Common myeloid progenitor, CD34-positive (primary cell): ENCODE measurements around the gene TNIK.

Experiments used
- CTCF ChIA-PET: fragments of 350-600 bp; sonication (Branson Sonifier 250); formaldehyde crosslinking; loops from one replicate; lab custom pipeline; 2021; ENCODE audit warnings: antibody characterized with exemption; lab: Charles Lee
- POLR2A ChIA-PET: fragments of 350-600 bp; sonication (Branson Sonifier 250); formaldehyde crosslinking; loops from one replicate; lab custom pipeline; 2021; ENCODE audit warnings: antibody characterized with exemption; lab: Charles Lee
- DNase-seq, 3 donors: peaks; one replicate each; pipeline versions ENCODE4 v3.0.0 to v3.0.0-alpha.2; 2013
- H3K27ac ChIP-seq, 2 experiments: 1 replicate in 1 of 2; 2 replicates in 1 of 2; pipeline ENCODE4 v1.7.0; 2013; ENCODE audit warnings: inconsistent platforms in 2 of 2, low read length in 2 of 2, mild to moderate bottlenecking in 2 of 2, low read depth in 1 of 2, moderate library complexity in 1 of 2; ENCODE audit not compliant: severe bottlenecking in 2 of 2, insufficient read depth in 1 of 2, poor library complexity in 1 of 2
- H3K27me3 ChIP-seq, 5 experiments: replicated peaks in 2 of 5; 1 replicate in 3 of 5; 2 replicates in 2 of 5; pipeline versions ENCODE4 v1.6.1 to v1.7.0; 2013; ENCODE audit warnings: low read length in 4 of 5, mild to moderate bottlenecking in 2 of 5, moderate library complexity in 2 of 5, inconsistent platforms in 1 of 5; ENCODE audit not compliant: insufficient read depth in 5 of 5, control insufficient read depth in 4 of 5
- H3K36me3 ChIP-seq, 4 experiments: 1 replicate in 2 of 4; 2 replicates in 2 of 4; pipeline versions ENCODE4 v1.6.1 to v1.7.0; 2013; ENCODE audit warnings: low read length in 3 of 4, control low read depth in 1 of 4, mild to moderate bottlenecking in 1 of 4; ENCODE audit not compliant: control insufficient read depth in 4 of 4, insufficient read depth in 4 of 4
- H3K4me1 ChIP-seq, 4 experiments: 1 replicate in 3 of 4; 2 replicates in 1 of 4; pipeline versions ENCODE4 v1.6.1 to v1.7.1; 2013; ENCODE audit warnings: low read length in 3 of 4, mild to moderate bottlenecking in 3 of 4, control low read depth in 1 of 4, inconsistent platforms in 1 of 4, moderate library complexity in 1 of 4; ENCODE audit not compliant: control insufficient read depth in 4 of 4, insufficient read depth in 4 of 4; ENCODE audit errors: control extremely low read depth in 1 of 4
- H3K4me3 ChIP-seq, 7 experiments: 1 replicate in 4 of 7; 2 replicates in 3 of 7; pipeline versions ENCODE4 v1.5.1 to v1.7.0; 2013; ENCODE audit warnings: mild to moderate bottlenecking in 7 of 7, low read length in 6 of 7, moderate library complexity in 6 of 7, inconsistent platforms in 2 of 7, low read depth in 2 of 7, control low read depth in 1 of 7; ENCODE audit not compliant: insufficient read depth in 4 of 7, control insufficient read depth in 1 of 7; ENCODE audit errors: extremely low read depth in 1 of 7
- H3K9me3 ChIP-seq, 5 experiments: 1 replicate in 4 of 5; 2 replicates in 1 of 5; pipeline versions ENCODE4 v1.6.1 to v1.7.1; 2013; ENCODE audit warnings: low read length in 4 of 5, mild to moderate bottlenecking in 2 of 5, inconsistent platforms in 1 of 5, low read depth in 1 of 5, moderate library complexity in 1 of 5; ENCODE audit not compliant: control insufficient read depth in 4 of 5, insufficient read depth in 2 of 5; ENCODE audit errors: control extremely low read depth in 1 of 5
- WGBS: methylation state at CpG from one replicate; pipeline ENCODE4 v1.1.5; 2013; ENCODE audit not compliant: insufficient coverage; 5-methylcytosine and 5-hydroxymethylcytosine counted together

The TNIK gene

GRCh38 chr3:171039674-171040073 lies 420.5 kb downstream of the TNIK start:
- Histone ChIP-seq H3K4me1 (no peaks in the 10 kb centered on the region), H3K27me3 (peaks cover 0 to 3% (median 0%) of the 10 kb centered on the region in 5 experiments), H3K36me3 (no peaks in the 10 kb centered on the region), H3K4me3 (no peak overlapping the region), H3K9me3 (no peaks in the 10 kb centered on the region), H3K27ac (no peak overlapping the region)
- ChIA-PET POLR2A (no interaction called here), CTCF (interaction anchor here (0.7 kb wide), 1 partner anchor 1435 kb away, joined by 3 read pairs; no protein-coding TSS in a partner anchor)
- no peak for DNase-seq
- no CpG with 5 or more reads among the region's 1 CpG for WGBS

GRCh38 chr3:171038342-171038741 lies 421.9 kb downstream of the TNIK start:
- POLR2A ChIA-PET: no interaction called here
- Histone ChIP-seq H3K27me3 (peaks cover 0 to 3% (median 0%) of the 10 kb centered on the region in 5 experiments), H3K9me3 (no peaks in the 10 kb centered on the region), H3K4me3 (no peak overlapping the region), H3K27ac (no peak overlapping the region), H3K36me3 (no peaks in the 10 kb centered on the region), H3K4me1 (no peaks in the 10 kb centered on the region)
- 100% methylated on average over 1 of the region's 1 CpG for WGBS
- CTCF ChIA-PET: no interaction called here
- no peak for DNase-seq

- ChIA-PET POLR2A (no interaction called here), CTCF (no interaction called here)
- Histone ChIP-seq H3K27ac (no peak overlapping the region), H3K4me3 (peak overlapping the region in 5 of 7 experiments; percentile 49 to 74 (median 66)), H3K36me3 (no peaks in the 10 kb centered on the region), H3K4me1 (peaks cover 0 to 11% (median 8%) of the 10 kb centered on the region in 4 experiments), H3K27me3 (peaks cover 0 to 25% (median 16%) of the 10 kb centered on the region in 5 experiments), H3K9me3 (no peaks in the 10 kb centered on the region)
- DNase-seq: no peak
- 50% methylated on average over 5 of the region's 8 CpGs for WGBS
Measured at GRCh38 chr3:171028779-171029232, 431.4 kb downstream of the TNIK start.

GRCh38 chr3:171028025-171028778 lies 432.0 kb downstream of the TNIK start:
- CTCF ChIA-PET: no interaction called here
- H3K27ac ChIP-seq: no peak overlapping the region
- H3K27me3 ChIP-seq: peaks cover 0 to 25% (median 16%) of the 10 kb centered on the region in 5 experiments
- H3K4me1 ChIP-seq: peaks cover 0 to 11% (median 8%) of the 10 kb centered on the region in 4 experiments
- peak overlapping the region; percentile 4 to 74 (median 61) for H3K4me3 ChIP-seq
- 13% methylated on average over 39 of the region's 39 CpGs for WGBS
- peak in 2 of 3 donors; percentile 47 to 52 for DNase-seq
- no peaks in the 10 kb centered on the region for H3K36me3 ChIP-seq
- POLR2A ChIA-PET: no interaction called here
- no peaks in the 10 kb centered on the region for H3K9me3 ChIP-seq

- WGBS: 100% methylated on average over 4 of the region's 4 CpGs
- Histone ChIP-seq H3K4me3 (no peak within 1 kb of the TSS), H3K4me1 (peaks cover 0 to 11% (median 8%) of the 10 kb centered on the region in 4 experiments), H3K27ac (no peak within 1 kb of the TSS), H3K27me3 (peaks cover 0 to 25% (median 16%) of the 10 kb centered on the region in 5 experiments), H3K9me3 (no peaks in the 10 kb centered on the region), H3K36me3 (no peaks in the 10 kb centered on the region)
- ChIA-PET POLR2A (no interaction called here), CTCF (interaction anchor here (0.6 kb wide), 1 partner anchor 392 kb away, joined by 3 read pairs; no protein-coding TSS in a partner anchor)
- DNase-seq: no peak
Measured at GRCh38 chr3:171026597-171027293, 433.5 kb downstream of the TNIK start, which contains the start of gene SLC2A2. Gene SLC2A2 (minus strand): TSS chr3:171026720. CDS start chr3:171026670, 50 bp downstream.

- H3K4me1 ChIP-seq: peaks cover 0 to 9% (median 7%) of the 10 kb centered on the region in 4 experiments
- CTCF ChIA-PET: interaction anchor here (1.2 kb wide), 1 partner anchor 21 kb away, joined by 4 read pairs; no protein-coding TSS in a partner anchor
Measured at GRCh38 chr3:171023566-171023965, 436.6 kb downstream of the TNIK start.

More at GRCh38 chr3:171023566-171023965, 436.6 kb downstream of the TNIK start:
- DNase-seq: no peak
- Histone ChIP-seq H3K36me3 (no peaks in the 10 kb centered on the region), H3K27me3 (peaks cover 0 to 11% (median 8%) of the 10 kb centered on the region in 5 experiments), H3K4me3 (no peak overlapping the region), H3K9me3 (no peaks in the 10 kb centered on the region), H3K27ac (no peak overlapping the region)
- POLR2A ChIA-PET: no interaction called here
